GM12892 (cell line): ENCODE data around the gene ATF7.

Source experiments
- POLR2AphosphoS5 ChIP-seq: IDR thresholded peaks from 2 replicates; pipeline ENCODE4 v1.6.1; 2011; ENCODE audit warnings: low read depth, low read length, control low read depth
- TAF1 ChIP-seq: IDR thresholded peaks from 2 replicates; pipeline ENCODE4 v1.6.1; 2011; ENCODE audit warnings: low read depth, mild to moderate bottlenecking, control low read depth, low read length, borderline replicate concordance

- TF ChIP-seq POLR2AphosphoS5: no peak; the same call in 1 of the 2 replicates
- no peak for TF ChIP-seq TAF1
Observed at GRCh38 chr12:53466640-53467039, 159.5 kb downstream of the ATF7 start.
